DND-41 (cell line): ENCODE measurements around the gene ZNF333.

ENCODE experiments used
- ATAC-seq: fragments of 200-7000 bp; cut with Tn5 transposase; 3 replicates; pipeline ENCODE4 v1.9.1; 2021; ENCODE audit warnings: low read depth; ENCODE audit not compliant: insufficient read depth
- DNase-seq: peaks from one replicate; pipeline ENCODE4 v3.0.0-alpha.2; 2020
- H2AFZ ChIP-seq: 2 replicates; pipeline ENCODE4 v1.6.0; 2012; ENCODE audit warnings: low read depth, low read length
- H3K27ac ChIP-seq: 2 replicates; pipeline ENCODE4 v1.5.1; 2012; ENCODE audit warnings: low read length, inconsistent platforms
- H3K27me3 ChIP-seq: fragments of 200-600 bp; sonication (generic); 2 replicates; pipeline ENCODE4 v1.6.0; 2012; ENCODE audit warnings: low read length, mild to moderate bottlenecking, inconsistent platforms; ENCODE audit not compliant: insufficient read depth, poor library complexity
- H3K36me3 ChIP-seq: 2 replicates; pipeline ENCODE4 v1.5.1; 2012; ENCODE audit warnings: low read length, inconsistent platforms; ENCODE audit not compliant: insufficient read depth
- H3K4me1 ChIP-seq: 2 replicates; pipeline ENCODE4 v1.5.1; 2012; ENCODE audit warnings: mild to moderate bottlenecking, low read length; ENCODE audit not compliant: insufficient read depth
- H3K4me2 ChIP-seq: 2 replicates; pipeline ENCODE4 v1.6.0; 2012; ENCODE audit warnings: mild to moderate bottlenecking, moderate library complexity, low read length, inconsistent platforms; ENCODE audit not compliant: insufficient read depth
- H3K4me3 ChIP-seq, 2 experiments: fragments of 200-600 bp in 1 of 2; shearing (Covaris generic) in 1 of 2; 2 replicates each; pipeline ENCODE4 v1.5.1; 2012 to 2016; ENCODE audit warnings: inconsistent platforms in 2 of 2, low read length in 2 of 2, mild to moderate bottlenecking in 2 of 2, low read depth in 1 of 2, moderate library complexity in 1 of 2
- H3K79me2 ChIP-seq: 2 replicates; pipeline ENCODE4 v1.6.0; 2012; ENCODE audit warnings: low read length, inconsistent platforms; ENCODE audit not compliant: insufficient read depth
- H3K9ac ChIP-seq: 2 replicates; pipeline ENCODE4 v1.6.0; 2012; ENCODE audit warnings: low read depth, mild to moderate bottlenecking, inconsistent platforms, low read length, moderate library complexity
- H3K9me3 ChIP-seq: 2 replicates; pipeline ENCODE4 v1.5.1; 2012; ENCODE audit warnings: low read length, moderate library complexity, mild to moderate bottlenecking, inconsistent platforms; ENCODE audit not compliant: insufficient read depth, severe bottlenecking
- H4K20me1 ChIP-seq: 2 replicates; pipeline ENCODE4 v1.6.0; 2012; ENCODE audit warnings: low read length; ENCODE audit not compliant: insufficient read depth
- CTCF ChIP-seq: IDR thresholded peaks from 2 replicates; pipeline ENCODE4 v1.5.1; 2012; ENCODE audit warnings: borderline replicate concordance, low read length, moderate library complexity, mild to moderate bottlenecking; ENCODE audit not compliant: poor library complexity, severe bottlenecking; ENCODE audit errors: extremely low read depth
- EZH2 ChIP-seq: IDR thresholded peaks from 3 replicates; pipeline ENCODE4 v1.6.1; 2012; ENCODE audit warnings: borderline replicate concordance, low read depth, mild to moderate bottlenecking, moderate library complexity, low read length, inconsistent platforms; ENCODE audit not compliant: severe bottlenecking

The ZNF333 gene

GRCh38 chr19:14676762-14677161 is 13.1 kb upstream of the ZNF333 start:
- Histone ChIP-seq H3K4me3 (no peak overlapping the region), H3K4me1 (no peaks in the 10 kb centered on the region), H3K4me2 (no peak overlapping the region), H3K36me3 (no peaks in the 10 kb centered on the region), H3K27ac (no peak overlapping the region), H3K27me3 (no peaks in the 10 kb centered on the region), H3K9ac (no peak overlapping the region), H3K79me2 (no peaks in the 10 kb centered on the region), H4K20me1 (no peaks in the 10 kb centered on the region), H3K9me3 (no peaks in the 10 kb centered on the region), H2AFZ (no peak overlapping the region)
- ATAC-seq (no peak), DNase-seq (no peak)
- no peak for TF ChIP-seq EZH2
- no peak for TF ChIP-seq CTCF

- TF ChIP-seq CTCF (no peak), EZH2 (no peak)
- Histone ChIP-seq H2AFZ (no peak overlapping the region), H3K4me3 (no peak overlapping the region), H3K27ac (no peak overlapping the region), H3K36me3 (no peaks in the 10 kb centered on the region), H3K4me2 (no peak overlapping the region), H3K4me1 (no peaks in the 10 kb centered on the region), H4K20me1 (no peaks in the 10 kb centered on the region), H3K9me3 (no peaks in the 10 kb centered on the region), H3K27me3 (no peaks in the 10 kb centered on the region), H3K9ac (no peak overlapping the region), H3K79me2 (no peaks in the 10 kb centered on the region)
- DNase-seq = no peak
- ATAC-seq = no peak
These were observed 12.4 kb upstream of the ZNF333 start for GRCh38 chr19:14677464-14677863.

GRCh38 chr19:14678199-14678598 is 11.6 kb upstream of the ZNF333 start:
- Histone ChIP-seq H2AFZ (no peak overlapping the region), H4K20me1 (no peaks in the 10 kb centered on the region), H3K9ac (no peak overlapping the region), H3K4me2 (no peak overlapping the region), H3K4me3 (no peak overlapping the region), H3K9me3 (no peaks in the 10 kb centered on the region), H3K27ac (no peak overlapping the region), H3K79me2 (no peaks in the 10 kb centered on the region), H3K4me1 (no peaks in the 10 kb centered on the region), H3K36me3 (no peaks in the 10 kb centered on the region), H3K27me3 (no peaks in the 10 kb centered on the region)
- no peak for TF ChIP-seq EZH2
- ATAC-seq = no peak
- DNase-seq = no peak

GRCh38 chr19:14682084-14682483 is 7.8 kb upstream of the ZNF333 start:
- DNase-seq (no peak), ATAC-seq (no peak)
- H3K4me2 ChIP-seq = no peak overlapping the region
- no peaks in the 10 kb centered on the region for H3K27me3 ChIP-seq
- TF ChIP-seq EZH2 (no peak), CTCF (no peak)
- H3K9me3 ChIP-seq = no peaks in the 10 kb centered on the region
- no peaks in the 10 kb centered on the region for H4K20me1 ChIP-seq
- H3K36me3 ChIP-seq = no peaks in the 10 kb centered on the region
- H2AFZ ChIP-seq = no peak overlapping the region
- H3K79me2 ChIP-seq = no peaks in the 10 kb centered on the region
- H3K4me3 ChIP-seq = no peak overlapping the region
- no peak overlapping the region for H3K27ac ChIP-seq
- no peaks in the 10 kb centered on the region for H3K4me1 ChIP-seq
- no peak overlapping the region for H3K9ac ChIP-seq
